22Rv1 (cell line): Measurements from ENCODE around the gene DUSP9.

Experiments
- H3K27ac ChIP-seq: fragments of 450-650 bp; 2 replicates; pipeline ENCODE4 v1.5.1; 2017
- ZFX ChIP-seq: fragments of 450-650 bp; IDR thresholded peaks from 2 replicates; pipeline ENCODE4 v1.6.1; 2017; ENCODE audit warnings: antibody characterized with exemption, borderline replicate concordance
- TF ChIP-seq, protein P1 (sequence below): fragments of 450-650 bp; IDR thresholded peaks from 2 replicates; pipeline ENCODE4 v1.5.1; 2017; ENCODE audit warnings: mild to moderate bottlenecking

Gene DUSP9

GRCh38 chrX:153623310-153624029 is 23.5 kb upstream of the DUSP9 start:
- TF ChIP-seq, protein P1, sequence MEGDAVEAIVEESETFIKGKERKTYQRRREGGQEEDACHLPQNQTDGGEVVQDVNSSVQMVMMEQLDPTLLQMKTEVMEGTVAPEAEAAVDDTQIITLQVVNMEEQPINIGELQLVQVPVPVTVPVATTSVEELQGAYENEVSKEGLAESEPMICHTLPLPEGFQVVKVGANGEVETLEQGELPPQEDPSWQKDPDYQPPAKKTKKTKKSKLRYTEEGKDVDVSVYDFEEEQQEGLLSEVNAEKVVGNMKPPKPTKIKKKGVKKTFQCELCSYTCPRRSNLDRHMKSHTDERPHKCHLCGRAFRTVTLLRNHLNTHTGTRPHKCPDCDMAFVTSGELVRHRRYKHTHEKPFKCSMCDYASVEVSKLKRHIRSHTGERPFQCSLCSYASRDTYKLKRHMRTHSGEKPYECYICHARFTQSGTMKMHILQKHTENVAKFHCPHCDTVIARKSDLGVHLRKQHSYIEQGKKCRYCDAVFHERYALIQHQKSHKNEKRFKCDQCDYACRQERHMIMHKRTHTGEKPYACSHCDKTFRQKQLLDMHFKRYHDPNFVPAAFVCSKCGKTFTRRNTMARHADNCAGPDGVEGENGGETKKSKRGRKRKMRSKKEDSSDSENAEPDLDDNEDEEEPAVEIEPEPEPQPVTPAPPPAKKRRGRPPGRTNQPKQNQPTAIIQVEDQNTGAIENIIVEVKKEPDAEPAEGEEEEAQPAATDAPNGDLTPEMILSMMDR, result no peak
- no peak for TF ChIP-seq ZFX
- no peak overlapping the region for H3K27ac ChIP-seq

- TF ChIP-seq ZFX, result no peak
- TF ChIP-seq, protein P1, result no peak
Measured at GRCh38 chrX:153624196-153625091, 22.6 kb upstream of the DUSP9 start.

GRCh38 chrX:153625271-153626024 is 21.6 kb upstream of the DUSP9 start:
- H3K27ac ChIP-seq, result no peak overlapping the region
- TF ChIP-seq, protein P1, result no peak
- no peak for TF ChIP-seq ZFX

More at GRCh38 chrX:153624196-153625091, 22.6 kb upstream of the DUSP9 start:
- H3K27ac ChIP-seq, result no peak overlapping the region

GRCh38 chrX:153626025-153626633 is 20.9 kb upstream of the DUSP9 start:
- no peak overlapping the region for H3K27ac ChIP-seq
- no peak for TF ChIP-seq ZFX
- TF ChIP-seq, protein P1, result no peak

DNA sequence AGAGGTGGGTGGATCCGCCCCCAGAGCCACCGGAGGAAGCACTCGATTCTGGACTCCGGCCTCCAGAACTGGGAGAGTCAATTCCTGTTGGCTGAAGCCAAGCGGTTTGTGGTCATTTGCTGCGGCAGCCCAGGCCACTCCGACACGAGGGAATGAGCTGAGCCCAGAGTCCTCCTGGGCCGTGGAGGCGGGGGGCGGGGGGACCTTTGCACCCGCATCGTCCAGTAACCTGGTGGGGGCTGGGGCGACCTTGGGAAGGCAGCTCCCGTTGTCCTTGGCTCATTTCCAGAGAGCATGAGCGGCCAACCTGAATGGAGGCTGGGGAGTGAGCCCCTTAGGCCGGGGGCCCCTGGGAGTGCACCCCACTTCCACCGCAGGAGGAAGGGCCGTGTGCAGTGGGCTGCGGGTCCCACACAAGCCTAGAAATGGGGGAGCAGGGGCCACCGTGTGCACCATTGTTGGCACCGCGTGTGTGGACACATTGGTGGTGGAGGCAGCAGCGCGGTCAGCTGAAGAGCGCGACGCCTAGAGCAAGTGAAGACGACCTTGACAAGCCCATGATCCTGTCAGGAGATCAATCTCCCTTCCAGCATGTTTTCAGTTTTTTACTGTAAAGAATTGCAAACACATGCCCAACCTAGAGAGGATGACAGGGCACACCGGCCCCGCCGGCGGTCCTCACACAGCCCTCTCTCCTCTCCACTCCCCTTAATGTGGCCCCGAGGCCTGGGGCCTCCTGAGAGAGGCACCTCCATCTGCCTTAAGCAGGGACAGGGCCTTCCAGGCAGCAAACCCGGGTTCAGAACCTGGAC is 19.9 kb upstream of the DUSP9 start:
- TF ChIP-seq, protein P1, result no peak
- TF ChIP-seq ZFX, result no peak
- no peak overlapping the region for H3K27ac ChIP-seq

GRCh38 chrX:153627675-153628111 is 19.3 kb upstream of the DUSP9 start:
- no peak overlapping the region for H3K27ac ChIP-seq
- TF ChIP-seq, protein P1, result no peak
- TF ChIP-seq ZFX, result no peak
